NCI-H748 (cell line): ENCODE measurements around the gene KRTAP4-8.
"Not testable (repeated sequence)": the region's sequence is repeated elsewhere in the genome, so short reads cannot be mapped to it uniquely, and the experiment has no call there.

Source experiments
- DNase-seq: peaks from one replicate; lab custom pipeline; 2025; ENCODE audit not compliant: unreplicated experiment; lab: John Stamatoyannopoulos, UW

The KRTAP4-8 gene

GRCh38 chr17:41065829-41066624, 31.9 kb downstream of the KRTAP4-8 start, which contains the start of gene KRTAP2-4:
Gene KRTAP2-4, minus strand, starts transcription at chr17:41065879. Its CDS starts 34 bp downstream, at chr17:41065845.
- no peak for DNase-seq

GRCh38 chr17:41065016-41065689, 32.8 kb downstream of the KRTAP4-8 start:
- DNase-seq, result not testable (repeated sequence)

GRCh38 chr17:41064301-41064700, 33.6 kb downstream of the KRTAP4-8 start:
- DNase-seq, result no peak

- DNase-seq, result no peak
Measured at GRCh38 chr17:41063449-41063848, 34.5 kb downstream of the KRTAP4-8 start.

- no peak for DNase-seq
Measured at GRCh38 chr17:41061964-41062363, 36.0 kb downstream of the KRTAP4-8 start.

GRCh38 chr17:41060052-41060604, 37.8 kb downstream of the KRTAP4-8 start, which contains the start of gene KRTAP2-3:
Gene KRTAP2-3, minus strand, starts transcription at chr17:41060114. Its CDS starts 64 bp downstream, at chr17:41060050.
- no peak for DNase-seq

GRCh38 chr17:41059276-41060051, 38.5 kb downstream of the KRTAP4-8 start:
- DNase-seq, result not testable (repeated sequence)

GRCh38 chr17:41058741-41059140, 39.2 kb downstream of the KRTAP4-8 start:
- DNase-seq, result no peak

GRCh38 chr17:41057547-41057946, 40.4 kb downstream of the KRTAP4-8 start:
- DNase-seq, result no peak

- not testable (repeated sequence) for DNase-seq
Measured at GRCh38 chr17:41055130-41055529, 42.8 kb downstream of the KRTAP4-8 start, which contains the start of gene KRTAP2-2. Gene KRTAP2-2, minus strand, starts transcription at chr17:41055230. Its CDS starts 19 bp downstream, at chr17:41055211.

- DNase-seq, result not testable (repeated sequence)
Measured at GRCh38 chr17:41054556-41054955, 43.4 kb downstream of the KRTAP4-8 start.

GRCh38 chr17:41054025-41054424, 43.9 kb downstream of the KRTAP4-8 start:
- DNase-seq, result no peak

- no peak for DNase-seq
Measured at GRCh38 chr17:41052566-41052965, 45.4 kb downstream of the KRTAP4-8 start.

GRCh38 chr17:41049110-41049509, 48.8 kb downstream of the KRTAP4-8 start:
- DNase-seq, result no peak

GRCh38 chr17:41048441-41048840, 49.5 kb downstream of the KRTAP4-8 start:
- DNase-seq, result no peak
